HUDEP-2 (cell line): ENCODE results near the gene ATP6V1G1.
"Not testable (repeated sequence)": the region's sequence is repeated elsewhere in the genome, so short reads cannot be mapped to it uniquely, and the experiment has no call there.

Experiments used
- DNase-seq, 76 experiments: peaks; one replicate each; lab custom pipeline; 2025; ENCODE audit not compliant: unreplicated experiment in 76 of 76; lab: John Stamatoyannopoulos, UW

Gene ATP6V1G1

GRCh38 chr9:114576779-114577178, 10.8 kb upstream of the ATP6V1G1 start:
- DNase-seq: not testable (repeated sequence)

- DNase-seq: not testable (repeated sequence)
These were observed 9.4 kb upstream of the ATP6V1G1 start for GRCh38 chr9:114578134-114578533.

- no peak for DNase-seq
These were observed 6.9 kb upstream of the ATP6V1G1 start for GRCh38 chr9:114580609-114581193.

DNA sequence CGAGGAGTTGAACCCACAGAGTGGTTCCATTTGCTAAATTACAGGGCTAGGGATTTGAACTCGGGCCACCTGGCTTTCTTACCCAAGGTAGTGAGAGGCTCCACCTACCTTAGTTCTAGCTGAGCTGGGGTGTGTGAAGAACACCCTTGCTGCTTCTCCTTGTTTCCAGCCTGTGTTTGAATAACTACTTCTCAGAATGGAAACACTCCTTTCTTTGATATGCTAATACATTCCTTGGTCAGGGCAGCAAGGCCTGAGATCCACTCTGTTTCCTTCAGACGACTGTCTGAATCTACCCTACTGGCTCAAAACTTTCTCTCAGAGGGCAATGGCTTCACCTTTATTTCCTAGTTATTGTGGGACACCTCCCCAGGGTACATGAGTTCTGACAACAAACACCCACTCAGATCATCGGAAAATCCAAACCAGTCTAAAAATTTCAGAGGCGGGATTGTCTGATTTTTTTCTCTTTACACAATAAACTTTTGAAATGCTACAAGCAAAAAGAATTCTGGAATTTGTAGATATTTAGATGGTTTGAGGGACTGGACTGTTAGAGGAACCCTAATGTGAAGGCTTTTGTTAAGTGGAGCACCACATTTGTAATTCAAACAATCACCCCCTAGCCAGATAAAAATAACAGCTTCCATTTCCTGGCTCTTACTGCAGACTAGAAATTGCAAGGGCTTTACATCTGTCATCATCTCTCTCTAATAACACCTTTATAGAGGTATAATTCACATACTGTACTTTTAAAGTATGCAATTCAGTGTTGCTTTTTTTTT, 4.0 kb upstream of the ATP6V1G1 start:
- DNase-seq: no peak

- peak in 6 of 76 experiments; percentile 10 to 43 (median 24) for DNase-seq
These were observed 641 bp downstream of the ATP6V1G1 start for GRCh38 chr9:114588210-114588609.

- DNase-seq: no peak
These were observed 1.3 kb downstream of the ATP6V1G1 start for GRCh38 chr9:114588651-114589526.

- DNase-seq: no peak
These were observed 2.8 kb downstream of the ATP6V1G1 start for GRCh38 chr9:114590328-114590727.

- no peak for DNase-seq
These were observed 3.8 kb downstream of the ATP6V1G1 start for GRCh38 chr9:114591291-114591787.

DNA sequence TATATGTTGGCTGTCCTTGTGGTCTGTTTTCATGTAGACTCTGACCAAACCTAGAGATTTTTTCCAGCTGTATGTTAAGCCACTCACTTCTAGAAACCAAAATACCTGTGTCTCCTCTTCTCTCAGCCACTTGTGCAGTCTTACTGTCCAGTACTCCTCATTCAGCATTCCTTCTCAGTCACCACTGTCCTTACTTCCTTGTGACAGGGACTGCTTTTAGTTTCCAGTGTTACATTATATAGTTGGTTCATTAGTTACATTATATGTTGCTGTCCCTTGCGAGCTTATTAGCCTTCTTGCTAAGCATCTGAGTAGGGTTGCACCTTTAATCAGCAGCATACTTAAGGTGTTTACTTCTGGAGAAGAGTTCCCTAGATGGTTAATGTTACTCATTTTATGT, 4.3 kb downstream of the ATP6V1G1 start:
- no peak for DNase-seq

- peak in 1 of 76 experiments; percentile 13 for DNase-seq
These were observed 4.8 kb downstream of the ATP6V1G1 start for GRCh38 chr9:114592356-114592755.

DNA sequence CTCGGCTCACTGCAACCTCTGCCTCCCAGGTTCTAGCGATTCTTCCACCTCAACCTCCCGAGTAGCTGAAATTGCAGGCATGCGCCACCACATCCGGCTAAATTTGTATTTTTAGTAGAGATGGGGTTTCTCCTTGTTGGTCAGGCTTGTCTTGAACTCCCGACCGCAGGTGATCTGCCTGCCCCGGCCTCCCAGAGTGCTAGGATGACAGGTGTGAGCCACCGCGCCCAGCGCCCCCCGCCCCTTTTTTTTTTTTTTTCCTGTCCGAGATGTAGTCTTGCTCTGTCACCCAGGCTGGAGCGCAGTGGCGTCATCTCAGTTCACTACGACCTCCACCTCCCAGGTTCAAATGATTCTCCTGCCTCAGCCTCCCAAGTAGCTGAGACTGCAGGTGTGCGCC, 6.6 kb downstream of the ATP6V1G1 start:
- DNase-seq: no peak

GRCh38 chr9:114600502-114601248, 13.1 kb downstream of the ATP6V1G1 start:
- not testable (repeated sequence) for DNase-seq

GRCh38 chr9:114601787-114602186, 14.2 kb downstream of the ATP6V1G1 start:
- DNase-seq: not testable (repeated sequence)

- no peak for DNase-seq
These were observed 15.1 kb downstream of the ATP6V1G1 start for GRCh38 chr9:114602620-114603019.

DNA sequence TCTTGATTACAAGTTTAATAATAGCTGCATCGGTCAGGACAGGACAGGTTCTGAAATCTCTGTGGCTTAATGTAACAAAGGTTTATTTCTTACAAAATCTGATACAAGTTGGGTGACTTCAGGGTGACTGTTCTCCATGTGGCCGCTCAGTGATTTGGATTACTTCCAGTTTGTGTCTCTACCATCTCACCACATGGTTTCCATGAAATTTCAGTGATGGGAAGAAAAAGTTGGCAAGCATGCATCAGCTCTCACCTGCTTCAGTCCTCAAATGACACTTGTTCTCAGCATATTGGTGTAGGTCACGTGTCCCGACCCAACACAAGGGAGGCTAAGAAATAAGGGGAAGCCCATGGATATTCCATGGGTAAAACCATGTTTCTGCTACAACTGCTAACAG, 15.7 kb downstream of the ATP6V1G1 start:
- DNase-seq: no peak

DNA sequence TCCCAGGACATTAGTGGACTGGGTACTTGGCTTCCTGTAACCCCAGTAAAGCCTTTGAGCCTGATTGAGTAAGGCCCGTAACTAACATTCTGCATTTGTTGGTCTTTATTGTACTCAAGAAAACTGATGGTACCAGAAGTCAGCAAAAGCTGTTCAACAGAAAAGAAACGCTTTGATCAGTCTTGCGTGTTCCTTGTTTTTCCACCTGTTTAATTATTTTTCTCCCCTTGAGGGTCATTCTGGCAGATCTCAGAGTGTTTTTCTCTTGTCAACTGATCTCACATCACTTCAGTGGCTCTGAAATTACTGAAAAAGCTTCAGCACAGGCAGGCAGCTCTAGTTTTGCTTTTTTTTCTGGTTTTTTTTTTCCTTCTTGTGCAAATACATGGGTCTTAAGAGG, 17.4 kb downstream of the ATP6V1G1 start:
- no peak for DNase-seq

DNA sequence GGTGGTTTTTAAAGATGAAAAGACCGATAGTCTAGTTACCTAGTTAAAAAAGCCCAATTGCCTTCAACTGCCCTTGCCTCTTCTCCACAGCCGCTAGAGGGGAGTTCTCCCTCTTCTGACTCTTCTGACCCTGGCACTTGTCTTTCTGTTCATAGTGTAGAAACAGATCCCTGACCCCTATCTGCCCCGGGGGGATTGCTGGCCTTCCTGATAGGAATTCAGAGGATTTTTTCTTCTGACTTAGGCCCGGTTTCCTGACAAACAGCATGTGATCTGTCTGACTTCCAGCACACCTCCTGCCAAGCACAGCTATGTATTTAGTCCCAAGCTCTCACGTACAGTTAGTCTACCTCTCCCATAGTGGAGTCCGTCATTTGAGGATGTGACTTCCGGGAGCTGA, 18.5 kb downstream of the ATP6V1G1 start:
- DNase-seq: no peak

DNA sequence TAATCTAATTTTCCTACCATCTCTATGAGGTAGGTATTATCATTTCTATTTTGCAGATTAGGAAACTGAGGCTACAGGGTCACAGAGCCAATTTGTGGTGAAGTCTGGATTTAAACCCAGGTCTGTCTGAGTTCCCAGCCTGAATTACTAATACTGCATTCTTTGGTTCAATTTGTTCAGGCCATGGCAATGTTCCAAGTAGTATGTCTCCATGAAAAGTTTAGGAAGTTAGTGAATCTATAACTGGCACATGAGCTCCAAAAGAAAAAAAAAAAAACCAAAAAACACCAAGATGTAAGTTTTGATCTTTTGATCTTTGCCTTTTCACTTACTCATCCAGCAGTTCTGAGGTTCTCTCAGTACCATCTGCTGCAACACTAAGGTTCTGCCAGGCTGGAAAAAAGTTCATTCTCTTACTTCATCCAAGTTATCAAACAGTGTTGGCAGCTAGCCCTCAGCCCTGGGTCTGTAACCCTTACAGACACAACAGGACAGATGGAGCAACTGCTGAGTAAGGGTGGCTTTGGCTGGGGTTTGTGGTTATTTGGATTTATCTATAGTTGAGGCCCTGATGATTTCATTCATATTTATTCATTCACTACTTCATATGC, 19.1 kb downstream of the ATP6V1G1 start:
- peak in 59 of 76 experiments; percentile 5 to 76 (median 34) for DNase-seq

DNA sequence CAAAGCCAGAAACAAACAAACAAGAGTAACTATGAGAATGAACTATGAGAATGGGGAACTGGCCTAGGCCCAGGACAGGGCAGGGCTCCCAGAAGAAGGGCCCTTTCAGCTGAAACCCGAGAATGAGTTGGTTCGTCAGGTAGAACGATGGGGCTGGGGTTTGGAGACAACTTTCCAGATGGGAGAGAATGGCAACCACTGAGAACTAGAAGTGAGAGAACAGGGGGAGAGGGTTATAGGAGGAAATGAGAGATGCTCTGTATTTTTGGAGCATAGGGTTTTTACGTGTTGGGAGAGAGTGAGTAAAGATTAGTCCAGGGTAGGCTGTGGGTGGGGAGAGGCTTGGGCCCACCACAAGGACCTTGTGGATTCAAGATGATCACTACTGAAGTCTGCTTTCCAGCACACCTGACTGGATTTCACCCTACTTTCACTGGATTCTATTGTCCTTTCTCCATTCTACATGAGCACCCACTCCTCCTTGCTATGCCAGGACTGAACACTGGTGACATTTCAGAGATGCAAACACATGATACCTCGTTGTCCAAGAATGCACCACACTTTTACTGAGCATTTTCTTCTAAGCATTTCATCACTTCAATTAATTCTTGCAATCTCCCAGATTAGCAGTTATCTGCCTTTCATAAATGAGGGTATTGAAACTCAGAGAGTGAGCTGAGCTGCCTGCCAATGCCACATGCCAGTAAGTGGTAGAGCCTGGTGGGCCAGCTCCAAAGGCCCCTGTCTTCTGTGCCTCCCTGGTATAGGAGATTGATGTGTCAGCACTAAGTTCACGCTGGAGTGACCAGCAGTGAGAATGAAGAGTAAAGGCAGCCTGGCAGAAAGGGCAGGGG, 20.3 kb downstream of the ATP6V1G1 start:
- no peak for DNase-seq
